Mesenchymal stem cell (in vitro differentiated cells and primary cell): Measurements from ENCODE around the gene NCF2.

Experiments
- DNase-seq: peaks from one replicate; pipeline ENCODE4 v3.0.0-alpha.2; 2013
- H2AFZ ChIP-seq: one replicate; pipeline ENCODE4 v1.6.1; 2013; ENCODE audit warnings: low read depth, mild to moderate bottlenecking, control low read depth, inconsistent platforms, low read length, moderate library complexity
- H2AK5ac ChIP-seq: 2 replicates; pipeline ENCODE4 v1.6.1; 2013; ENCODE audit warnings: low read length, moderate library complexity, mild to moderate bottlenecking, inconsistent platforms; ENCODE audit not compliant: severe bottlenecking
- H2BK120ac ChIP-seq: one replicate; pipeline ENCODE4 v1.6.1; 2013; ENCODE audit warnings: low read depth, mild to moderate bottlenecking, inconsistent platforms, low read length, moderate library complexity
- H2BK12ac ChIP-seq, 2 experiments: one replicate each; pipeline ENCODE4 v1.6.1; 2013; ENCODE audit warnings: inconsistent platforms in 2 of 2, low read length in 2 of 2, mild to moderate bottlenecking in 2 of 2, moderate library complexity in 2 of 2, control low read depth in 1 of 2
- H2BK15ac ChIP-seq: one replicate; pipeline ENCODE4 v1.6.1; 2013; ENCODE audit warnings: mild to moderate bottlenecking, low read depth, inconsistent platforms; ENCODE audit not compliant: poor library complexity, severe bottlenecking
- H2BK5ac ChIP-seq: 2 replicates; pipeline ENCODE4 v1.6.1; 2013; ENCODE audit warnings: low read depth, mild to moderate bottlenecking, low read length, control low read depth, inconsistent platforms; ENCODE audit not compliant: poor library complexity, severe bottlenecking
- H3K14ac ChIP-seq, 2 experiments: one replicate each; pipeline ENCODE4 v1.6.1; 2013; ENCODE audit warnings: inconsistent platforms in 2 of 2, low read length in 2 of 2, control low read depth in 1 of 2, mild to moderate bottlenecking in 1 of 2, moderate library complexity in 1 of 2
- H3K18ac ChIP-seq, 2 experiments: one replicate each; pipeline ENCODE4 v1.6.1; 2013; ENCODE audit warnings: inconsistent platforms in 2 of 2, low read length in 2 of 2, control low read depth in 1 of 2, low read depth in 1 of 2, mild to moderate bottlenecking in 1 of 2
- H3K23ac ChIP-seq, 2 experiments: one replicate each; pipeline ENCODE4 v1.6.1; 2013; ENCODE audit warnings: inconsistent platforms in 2 of 2, low read length in 2 of 2, mild to moderate bottlenecking in 2 of 2, moderate library complexity in 2 of 2, control low read depth in 1 of 2
- H3K27ac ChIP-seq: 2 replicates; pipeline ENCODE4 v1.5.1; 2013; ENCODE audit warnings: mild to moderate bottlenecking, moderate library complexity, low read length, control low read depth, inconsistent platforms; ENCODE audit not compliant: poor library complexity, severe bottlenecking
- H3K27me3 ChIP-seq, 2 experiments: 2 replicates each; pipeline versions ENCODE4 v1.6.1 to v1.7.0; 2013; ENCODE audit warnings: low read length in 2 of 2, mild to moderate bottlenecking in 2 of 2, moderate library complexity in 2 of 2, control low read depth in 1 of 2, inconsistent platforms in 1 of 2; ENCODE audit not compliant: control insufficient read depth in 1 of 2, insufficient read depth in 1 of 2
- H3K36me3 ChIP-seq, 2 experiments: 2 replicates each; pipeline versions ENCODE4 v1.6.1 to v1.7.0; 2013; ENCODE audit warnings: low read length in 2 of 2, control low read depth in 1 of 2, inconsistent platforms in 1 of 2, low read depth in 1 of 2, mild to moderate bottlenecking in 1 of 2; ENCODE audit not compliant: insufficient read depth in 2 of 2, control insufficient read depth in 1 of 2
- H3K4ac ChIP-seq, 2 experiments: one replicate each; pipeline ENCODE4 v1.6.1; 2013; ENCODE audit warnings: inconsistent platforms in 2 of 2, low read length in 2 of 2, mild to moderate bottlenecking in 2 of 2, moderate library complexity in 2 of 2, control low read depth in 1 of 2, low read depth in 1 of 2
- H3K4me1 ChIP-seq: 2 replicates; pipeline ENCODE4 v1.6.1; 2013; ENCODE audit warnings: low read depth, low read length, control low read depth; ENCODE audit not compliant: control insufficient read depth, insufficient read depth
- H3K4me2 ChIP-seq: 2 replicates; pipeline ENCODE4 v1.6.1; 2013; ENCODE audit warnings: low read length, mild to moderate bottlenecking, inconsistent platforms; ENCODE audit not compliant: poor library complexity, severe bottlenecking
- H3K4me3 ChIP-seq, 2 experiments: 2 replicates each; pipeline versions ENCODE4 v1.5.1 to v1.7.0; 2013; ENCODE audit warnings: low read length in 2 of 2, mild to moderate bottlenecking in 2 of 2, control low read depth in 1 of 2, low read depth in 1 of 2; ENCODE audit not compliant: insufficient read depth in 1 of 2
- H3K79me1 ChIP-seq: replicated peaks from 2 replicates; pipeline ENCODE4 v1.6.1; 2013; ENCODE audit warnings: mild to moderate bottlenecking, control low read depth, low read length, inconsistent platforms; ENCODE audit not compliant: poor library complexity, severe bottlenecking
- H3K9ac ChIP-seq: 2 replicates; pipeline ENCODE4 v1.7.0; 2013; ENCODE audit warnings: mild to moderate bottlenecking, low read length, moderate library complexity
- H3K9me3 ChIP-seq: 2 replicates; pipeline ENCODE4 v1.7.0; 2013; ENCODE audit warnings: mild to moderate bottlenecking, low read length; ENCODE audit not compliant: control insufficient read depth
- H4K8ac ChIP-seq: one replicate; pipeline ENCODE4 v1.6.1; 2013; ENCODE audit warnings: inconsistent platforms, mild to moderate bottlenecking, low read length, moderate library complexity
- H4K91ac ChIP-seq: one replicate; pipeline ENCODE4 v1.6.1; 2013; ENCODE audit warnings: mild to moderate bottlenecking, low read length, inconsistent platforms
- WGBS: methylation state at CpG from one replicate; pipeline ENCODE4 v1.1.7; 2013; ENCODE audit warnings: mixed read lengths; 5-methylcytosine and 5-hydroxymethylcytosine counted together

Gene NCF2

GRCh38 chr1:183553331-183553730 is 36.9 kb downstream of the NCF2 start:
- H4K8ac ChIP-seq = no peak overlapping the region
- no peak overlapping the region for H3K27ac ChIP-seq
- H3K36me3 ChIP-seq = peaks cover 29 to 86% of the 10 kb centered on the region in 2 experiments
- peaks cover 2% of the 10 kb centered on the region for H3K79me1 ChIP-seq
- no peaks in the 10 kb centered on the region for H3K27me3 ChIP-seq
- H3K9ac ChIP-seq = no peak overlapping the region
- H2AK5ac ChIP-seq = no peak overlapping the region
- no peak overlapping the region for H3K4ac ChIP-seq
- no peak overlapping the region for H2BK15ac ChIP-seq
- H2BK12ac ChIP-seq = no peak overlapping the region
- H3K23ac ChIP-seq = no peak overlapping the region
- H3K18ac ChIP-seq = no peak overlapping the region
- H2BK120ac ChIP-seq = no peak overlapping the region
- H3K4me1 ChIP-seq = peaks cover 2% of the 10 kb centered on the region
- no peak overlapping the region for H2AFZ ChIP-seq
- no peak for DNase-seq
- no peaks in the 10 kb centered on the region for H3K9me3 ChIP-seq
- no peak overlapping the region for H3K14ac ChIP-seq
- H2BK5ac ChIP-seq = no peak overlapping the region
- H3K4me3 ChIP-seq = no peak overlapping the region
- WGBS = 79% methylated on average over 2 of the region's 5 CpGs
- H3K4me2 ChIP-seq = no peak overlapping the region
- H4K91ac ChIP-seq = no peak overlapping the region

DNA sequence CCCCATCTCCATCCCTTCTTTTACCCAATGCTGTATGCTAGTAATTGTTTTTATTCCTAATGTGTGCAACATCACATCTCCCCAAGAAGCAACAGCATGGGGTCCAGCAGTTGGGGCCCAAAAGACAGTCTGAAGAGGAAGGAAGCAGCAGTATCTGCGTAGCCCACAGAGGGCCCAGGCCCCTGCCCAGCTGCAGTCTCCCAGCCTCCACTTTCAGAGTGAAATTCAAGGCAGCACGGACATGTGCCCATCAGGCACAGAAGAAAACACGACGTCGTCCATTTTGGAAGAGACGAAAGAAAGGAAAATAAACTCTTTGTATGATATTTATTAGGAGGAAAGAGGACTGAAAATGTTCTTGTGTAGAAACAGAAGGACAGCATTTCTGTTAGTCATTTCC is 37.4 kb downstream of the NCF2 start:
- no peak overlapping the region for H4K8ac ChIP-seq
- 96% methylated on average over 6 of the region's 6 CpGs for whole genome bisulfite sequencing
- no peak overlapping the region for H2AFZ ChIP-seq
- no peak overlapping the region for H3K4ac ChIP-seq
- no peak overlapping the region for H4K91ac ChIP-seq
- no peak overlapping the region for H2BK5ac ChIP-seq
- H3K27ac ChIP-seq = no peak overlapping the region
- H3K23ac ChIP-seq = no peak overlapping the region
- peaks cover 2% of the 10 kb centered on the region for H3K79me1 ChIP-seq
- H2AK5ac ChIP-seq = no peak overlapping the region
- H2BK15ac ChIP-seq = no peak overlapping the region
- peaks cover 29 to 91% of the 10 kb centered on the region in 2 experiments for H3K36me3 ChIP-seq
- no peak overlapping the region for H3K18ac ChIP-seq
- no peak overlapping the region for H2BK12ac ChIP-seq
- no peak for DNase-seq
- no peak overlapping the region for H3K14ac ChIP-seq
- no peaks in the 10 kb centered on the region for H3K9me3 ChIP-seq
- H3K4me3 ChIP-seq = no peak overlapping the region
- H3K4me1 ChIP-seq = peaks cover 2% of the 10 kb centered on the region
- H3K4me2 ChIP-seq = no peak overlapping the region
- no peak overlapping the region for H3K9ac ChIP-seq
- no peak overlapping the region for H2BK120ac ChIP-seq
- H3K27me3 ChIP-seq = no peaks in the 10 kb centered on the region

GRCh38 chr1:183552441-183552840 is 37.8 kb downstream of the NCF2 start:
- no peak overlapping the region for H3K9ac ChIP-seq
- no peak overlapping the region for H2BK5ac ChIP-seq
- no peak overlapping the region for H3K14ac ChIP-seq
- no peak overlapping the region for H3K4me2 ChIP-seq
- H2AFZ ChIP-seq = no peak overlapping the region
- no peak overlapping the region for H4K8ac ChIP-seq
- H2BK120ac ChIP-seq = no peak overlapping the region
- no peak for DNase-seq
- H3K4me1 ChIP-seq = peaks cover 2% of the 10 kb centered on the region
- H3K27me3 ChIP-seq = no peaks in the 10 kb centered on the region
- no peak overlapping the region for H2BK12ac ChIP-seq
- H3K36me3 ChIP-seq = peaks cover 26 to 92% of the 10 kb centered on the region in 2 experiments
- H2AK5ac ChIP-seq = no peak overlapping the region
- no peak overlapping the region for H3K23ac ChIP-seq
- no peaks in the 10 kb centered on the region for H3K9me3 ChIP-seq
- no peak overlapping the region for H3K27ac ChIP-seq
- no peak overlapping the region for H3K4ac ChIP-seq
- peaks cover 2% of the 10 kb centered on the region for H3K79me1 ChIP-seq
- H3K18ac ChIP-seq = no peak overlapping the region
- H3K4me3 ChIP-seq = no peak overlapping the region
- WGBS = 99% methylated on average over 5 of the region's 7 CpGs
- H4K91ac ChIP-seq = no peak overlapping the region
- no peak overlapping the region for H2BK15ac ChIP-seq

DNA sequence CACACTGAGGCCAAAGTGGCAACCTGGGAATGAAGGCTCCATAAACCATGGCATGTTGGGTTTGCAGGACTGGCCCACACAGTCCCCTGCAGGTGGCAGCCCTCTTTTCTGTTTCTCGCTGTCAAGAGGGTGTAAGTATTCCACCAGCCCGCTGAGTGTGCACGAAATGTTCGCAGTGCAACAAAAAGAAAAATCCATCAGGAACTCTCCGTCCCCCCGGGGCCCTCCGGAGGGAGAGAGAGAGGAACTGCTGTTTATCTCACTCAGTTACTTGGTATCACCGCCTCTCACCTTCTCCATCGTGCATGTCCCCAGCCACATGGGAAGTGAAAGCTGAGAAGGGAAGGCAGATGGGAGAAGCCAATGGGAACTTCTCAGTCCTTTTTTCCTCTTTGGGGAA is 38.3 kb downstream of the NCF2 start:
- no peak for DNase-seq
- no peak overlapping the region for H3K27ac ChIP-seq
- no peak overlapping the region for H4K91ac ChIP-seq
- WGBS = 95% methylated on average over 9 of the region's 9 CpGs
- H3K79me1 ChIP-seq = peaks cover 4% of the 10 kb centered on the region
- no peak overlapping the region for H3K4me2 ChIP-seq
- no peak overlapping the region for H2AFZ ChIP-seq
- H2BK5ac ChIP-seq = no peak overlapping the region
- H2AK5ac ChIP-seq = no peak overlapping the region
- no peak overlapping the region for H3K9ac ChIP-seq
- peak overlapping the region in 1 of 2 experiments; percentile 34 for H3K23ac ChIP-seq
- H3K4me3 ChIP-seq = no peak overlapping the region
- H3K9me3 ChIP-seq = no peaks in the 10 kb centered on the region
- no peak overlapping the region for H2BK15ac ChIP-seq
- peaks cover 27 to 93% of the 10 kb centered on the region in 2 experiments for H3K36me3 ChIP-seq
- no peak overlapping the region for H3K18ac ChIP-seq
- H4K8ac ChIP-seq = no peak overlapping the region
- no peaks in the 10 kb centered on the region for H3K27me3 ChIP-seq
- H3K4ac ChIP-seq = no peak overlapping the region
- no peak overlapping the region for H2BK12ac ChIP-seq
- H3K14ac ChIP-seq = no peak overlapping the region
- H2BK120ac ChIP-seq = no peak overlapping the region
- peaks cover 2% of the 10 kb centered on the region for H3K4me1 ChIP-seq
